ENCODE data around the gene FZD8. TPM values are rescaled to one million over a fixed set of nuclear protein-coding genes. Genes with fewer than 3 reads are reported as not detected.
A peak's percentile ranks its signal among the peaks of the same experiment; 100 is the strongest.

Gene FZD8
- total and polyA plus RNA-seq, 2 donors (not counting 1 experiment from before 2014, with no cell fraction given), result 0.76 to 1.7 TPM

DNA sequence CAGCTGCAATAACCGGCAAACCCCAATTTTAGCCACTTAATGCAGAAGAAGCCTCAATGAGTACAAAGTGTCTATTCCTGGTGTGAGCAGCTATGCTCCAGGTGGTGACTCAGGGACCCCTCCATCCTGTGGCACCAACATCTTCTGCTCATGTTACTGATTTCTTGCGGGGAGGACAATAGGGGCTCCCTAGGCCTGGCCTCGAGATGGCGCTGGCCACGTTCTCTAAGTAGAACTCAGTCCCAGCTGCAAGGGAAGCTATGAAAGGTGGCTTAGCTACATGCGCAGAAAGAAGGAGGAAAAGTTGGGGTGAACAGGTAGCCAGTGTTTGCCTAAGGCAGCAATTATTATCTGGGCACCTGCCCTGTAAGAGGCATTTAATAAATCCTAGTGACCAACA is 30.3 kb downstream of the FZD8 start:
- H3K36me3 ChIP-seq (replicated peaks in 1 of 2; ENCODE audit: control extremely low read depth in 1 of 2, control insufficient read depth in 1 of 2, extremely low read depth in 1 of 2, insufficient read depth in 2 of 2, low read length in 1 of 2), result no peaks in the 10 kb centered on the region
- H3K4me2 ChIP-seq (replicated peaks; ENCODE audit: low read depth, low read length, poor library complexity, severe bottlenecking), result no peak overlapping the region
- no peaks in the 10 kb centered on the region for H4K20me1 ChIP-seq (ENCODE audit: control insufficient read depth, insufficient read depth, low read length, poor library complexity, severe bottlenecking)
- H2AFZ ChIP-seq (ENCODE audit: insufficient read depth, low read depth, low read length, poor library complexity, severe bottlenecking), result no peak overlapping the region
- TF ChIP-seq, protein P1, sequence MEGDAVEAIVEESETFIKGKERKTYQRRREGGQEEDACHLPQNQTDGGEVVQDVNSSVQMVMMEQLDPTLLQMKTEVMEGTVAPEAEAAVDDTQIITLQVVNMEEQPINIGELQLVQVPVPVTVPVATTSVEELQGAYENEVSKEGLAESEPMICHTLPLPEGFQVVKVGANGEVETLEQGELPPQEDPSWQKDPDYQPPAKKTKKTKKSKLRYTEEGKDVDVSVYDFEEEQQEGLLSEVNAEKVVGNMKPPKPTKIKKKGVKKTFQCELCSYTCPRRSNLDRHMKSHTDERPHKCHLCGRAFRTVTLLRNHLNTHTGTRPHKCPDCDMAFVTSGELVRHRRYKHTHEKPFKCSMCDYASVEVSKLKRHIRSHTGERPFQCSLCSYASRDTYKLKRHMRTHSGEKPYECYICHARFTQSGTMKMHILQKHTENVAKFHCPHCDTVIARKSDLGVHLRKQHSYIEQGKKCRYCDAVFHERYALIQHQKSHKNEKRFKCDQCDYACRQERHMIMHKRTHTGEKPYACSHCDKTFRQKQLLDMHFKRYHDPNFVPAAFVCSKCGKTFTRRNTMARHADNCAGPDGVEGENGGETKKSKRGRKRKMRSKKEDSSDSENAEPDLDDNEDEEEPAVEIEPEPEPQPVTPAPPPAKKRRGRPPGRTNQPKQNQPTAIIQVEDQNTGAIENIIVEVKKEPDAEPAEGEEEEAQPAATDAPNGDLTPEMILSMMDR (IDR thresholded peaks at IDR 0.05), result no peak
- no peak for TF ChIP-seq EZH2 (IDR thresholded peaks at IDR 0.05; ENCODE audit: borderline replicate concordance, insufficient read depth, low read depth, low read length, poor library complexity, severe bottlenecking)
- no peaks in the 10 kb centered on the region for H3K79me2 ChIP-seq (ENCODE audit: control insufficient read depth, insufficient read depth, low read length)
- CTCF ChIA-PET, result no interaction called here
- Mint-ChIP-seq H3K27ac (no peak overlapping the region), H3K27me3 (peaks cover 46% of the 10 kb centered on the region), H3K4me3 (no peak overlapping the region), H3K4me1 (peaks cover 8% of the 10 kb centered on the region), H3K9me3 (ENCODE audit: insufficient read depth) (no peaks in the 10 kb centered on the region)
- intact Hi-C loops (cut with micrococcal nuclease), result no loop called here
- no peak overlapping the region for H3K4me3 ChIP-seq (ENCODE audit: control extremely low read depth in 1 of 5, extremely low read depth in 1 of 5, insufficient read depth in 1 of 5, low read depth in 2 of 5, low read length in 4 of 5)
- no peak overlapping the region for H3K9ac ChIP-seq (ENCODE audit: low read length)
- 94% methylated on average over 6 of the region's 6 CpGs for WGBS (ENCODE audit: insufficient coverage)
- ATAC-seq (ENCODE audit: low read depth) (no peak), DNase-seq (no peak)
- peaks cover 0 to 21% (median 0%) of the 10 kb centered on the region in 3 donors for H3K9me3 ChIP-seq (ENCODE audit: control extremely low read depth in 1 of 3, control insufficient read depth in 2 of 3, insufficient read depth in 1 of 3, low read length in 2 of 3)
- POLR2A ChIA-PET, result no interaction called here
- H3K4me1 ChIP-seq (ENCODE audit: control insufficient read depth in 2 of 2, insufficient read depth in 2 of 2, low read length in 2 of 2), result peaks cover 3 to 7% of the 10 kb centered on the region in 2 donors
- H3K27ac ChIP-seq (ENCODE audit: low read length in 2 of 2), result no peak overlapping the region
- peaks cover 0 to 45% (median 12%) of the 10 kb centered on the region in 4 experiments for H3K27me3 ChIP-seq (replicated peaks in 1 of 4; ENCODE audit: control extremely low read depth in 1 of 4, control insufficient read depth in 3 of 4, insufficient read depth in 4 of 4, low read length in 3 of 4)

DNA sequence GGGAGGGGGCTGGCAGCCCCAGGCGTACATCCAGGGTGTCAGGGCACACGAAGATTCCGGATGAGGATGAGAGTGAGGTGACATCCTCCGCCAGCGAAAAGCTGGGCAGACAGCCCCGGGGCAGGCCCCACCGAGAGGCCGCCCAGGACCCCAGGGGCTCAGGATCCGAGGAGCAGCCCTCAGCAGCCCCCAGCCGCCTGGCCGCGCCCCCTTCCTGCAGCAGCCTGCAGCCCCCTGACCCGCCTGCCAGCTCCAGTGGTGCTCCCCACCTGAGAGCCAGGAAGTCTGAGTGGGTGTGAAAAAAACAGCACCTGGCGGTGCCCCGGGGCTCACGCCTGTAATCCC is 33.8 kb downstream of the FZD8 start:
- WGBS (ENCODE audit: insufficient coverage), result 63% methylated on average over 16 of the region's 16 CpGs
- H3K27me3 Mint-ChIP-seq, result peaks cover 49% of the 10 kb centered on the region
- CTCF ChIA-PET, result no interaction called here

More for the DNA sequence above, 33.8 kb downstream of the FZD8 start:
- Histone ChIP-seq H3K4me2 (replicated peaks; ENCODE audit: low read depth, low read length, poor library complexity, severe bottlenecking) (peak overlapping the region; percentile 66), H3K4me3 (ENCODE audit: control extremely low read depth in 1 of 5, extremely low read depth in 1 of 5, insufficient read depth in 1 of 5, low read depth in 2 of 5, low read length in 4 of 5) (peak overlapping the region in 3 of 5 experiments; percentile 34 to 50 (median 36)), H3K9ac (ENCODE audit: low read length) (peak overlapping the region; percentile 44), H3K9me3 (ENCODE audit: control extremely low read depth in 1 of 3, control insufficient read depth in 2 of 3, insufficient read depth in 1 of 3, low read length in 2 of 3) (peaks cover 0 to 24% (median 0%) of the 10 kb centered on the region in 3 donors), H3K4me1 (ENCODE audit: control insufficient read depth in 2 of 2, insufficient read depth in 2 of 2, low read length in 2 of 2) (peaks cover 3 to 7% of the 10 kb centered on the region in 2 donors), H3K27me3 (replicated peaks in 1 of 4; ENCODE audit: control extremely low read depth in 1 of 4, control insufficient read depth in 3 of 4, insufficient read depth in 4 of 4, low read length in 3 of 4) (peaks cover 0 to 59% (median 19%) of the 10 kb centered on the region in 4 experiments), H2AFZ (ENCODE audit: insufficient read depth, low read depth, low read length, poor library complexity, severe bottlenecking) (peak overlapping the region; percentile 61), H4K20me1 (ENCODE audit: control insufficient read depth, insufficient read depth, low read length, poor library complexity, severe bottlenecking) (no peaks in the 10 kb centered on the region), H3K79me2 (ENCODE audit: control insufficient read depth, insufficient read depth, low read length) (no peaks in the 10 kb centered on the region), H3K27ac (ENCODE audit: low read length in 2 of 2) (no peak overlapping the region), H3K36me3 (replicated peaks in 1 of 2; ENCODE audit: control extremely low read depth in 1 of 2, control insufficient read depth in 1 of 2, extremely low read depth in 1 of 2, insufficient read depth in 2 of 2, low read length in 1 of 2) (no peaks in the 10 kb centered on the region)
- no peaks in the 10 kb centered on the region for H3K9me3 Mint-ChIP-seq (ENCODE audit: insufficient read depth)
- POLR2A ChIA-PET, result no interaction called here
- intact Hi-C loops (cut with micrococcal nuclease), result no loop called here
- no peak for TF ChIP-seq EZH2 (IDR thresholded peaks at IDR 0.05; ENCODE audit: borderline replicate concordance, insufficient read depth, low read depth, low read length, poor library complexity, severe bottlenecking)
- TF ChIP-seq, protein P1 (IDR thresholded peaks at IDR 0.05), result no peak
- no peak for DNase-seq
- H3K4me3 Mint-ChIP-seq, result no peak overlapping the region
- ATAC-seq (ENCODE audit: low read depth), result no peak
- no peak overlapping the region for H3K27ac Mint-ChIP-seq
- H3K4me1 Mint-ChIP-seq, result peaks cover 12% of the 10 kb centered on the region

All from B cell (primary cell).